DMS 273 (cell line): ENCODE results near the gene HOXB2.

Source experiments
- DNase-seq: peaks from one replicate; lab custom pipeline; 2025; ENCODE audit not compliant: unreplicated experiment; lab: John Stamatoyannopoulos, UW

Gene HOXB2

DNA sequence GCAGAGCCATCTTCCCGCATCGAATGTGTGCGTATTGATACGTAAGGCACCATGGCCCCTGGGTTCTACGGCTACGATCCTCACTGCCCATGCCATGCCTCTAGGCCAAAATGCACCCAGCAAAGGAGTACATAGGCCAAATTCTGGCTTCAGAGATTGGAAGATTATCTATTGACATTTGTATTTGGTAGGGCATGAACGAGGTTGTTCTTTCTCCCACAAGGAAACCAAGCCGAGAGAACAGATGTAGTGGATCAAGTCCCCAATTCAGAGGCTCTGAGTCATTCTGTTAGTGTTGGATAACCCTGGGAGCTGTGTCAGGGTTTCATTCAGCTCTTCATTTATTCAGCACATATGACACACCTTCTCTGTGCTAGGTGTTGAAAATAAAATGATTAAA lies 50.6 kb downstream of the HOXB2 start:
- no peak for DNase-seq
